Adipocyte (in vitro differentiated cells): ENCODE results near the gene PCK2.
"Not testable (repeated sequence)": the region's sequence is repeated elsewhere in the genome, so short reads cannot be mapped to it uniquely, and the experiment has no call there.

Experiments
- DNase-seq: peaks from one replicate; pipeline ENCODE4 v3.0.0-alpha.2; 2015; ENCODE audit warnings: low read depth
- H3K27me3 ChIP-seq: replicated peaks from 2 replicates; pipeline ENCODE4 v1.7.0; 2013; ENCODE audit warnings: mild to moderate bottlenecking, low read length, moderate library complexity; ENCODE audit not compliant: control insufficient read depth, insufficient read depth
- H3K36me3 ChIP-seq: 2 replicates; pipeline ENCODE4 v1.7.0; 2013; ENCODE audit warnings: low read length, mild to moderate bottlenecking, moderate library complexity; ENCODE audit not compliant: control insufficient read depth, insufficient read depth, severe bottlenecking
- H3K4me1 ChIP-seq: 2 replicates; pipeline ENCODE4 v1.7.0; 2013; ENCODE audit warnings: mild to moderate bottlenecking, low read length, moderate library complexity; ENCODE audit not compliant: control insufficient read depth, insufficient read depth
- H3K4me3 ChIP-seq: 2 replicates; pipeline ENCODE4 v1.7.0; 2013; ENCODE audit warnings: mild to moderate bottlenecking, low read length, moderate library complexity
- H3K9ac ChIP-seq: 2 replicates; pipeline ENCODE4 v1.7.0; 2013; ENCODE audit warnings: mild to moderate bottlenecking, low read length, moderate library complexity
- H3K9me3 ChIP-seq: 2 replicates; pipeline ENCODE4 v1.7.0; 2013; ENCODE audit warnings: mild to moderate bottlenecking, low read length, moderate library complexity; ENCODE audit not compliant: control insufficient read depth

The PCK2 gene

GRCh38 chr14:24093901-24094840, at the start of gene PCK2:
PCK2 (plus strand) TSS chr14:24094311; CDS start chr14:24094406, 95 bp downstream.
- Histone ChIP-seq H3K9me3 (no peaks in the 10 kb centered on the region), H3K4me3 (peak within 1 kb of the TSS; percentile 91), H3K4me1 (peaks cover 28% of the 10 kb centered on the region), H3K36me3 (peaks cover 13% of the 10 kb centered on the region), H3K9ac (peak within 1 kb of the TSS; percentile 94), H3K27me3 (no peaks in the 10 kb centered on the region)
- DNase-seq: peak; percentile 96

GRCh38 chr14:24049002-24049401, 45.1 kb upstream of the PCK2 start:
- not testable (repeated sequence) for H3K9ac ChIP-seq, DNase-seq, H3K9me3 ChIP-seq, H3K4me3 ChIP-seq, H3K36me3 ChIP-seq
- H3K27me3 ChIP-seq: peaks cover 30% of the 10 kb centered on the region
- peaks cover 10% of the 10 kb centered on the region for H3K4me1 ChIP-seq

DNA sequence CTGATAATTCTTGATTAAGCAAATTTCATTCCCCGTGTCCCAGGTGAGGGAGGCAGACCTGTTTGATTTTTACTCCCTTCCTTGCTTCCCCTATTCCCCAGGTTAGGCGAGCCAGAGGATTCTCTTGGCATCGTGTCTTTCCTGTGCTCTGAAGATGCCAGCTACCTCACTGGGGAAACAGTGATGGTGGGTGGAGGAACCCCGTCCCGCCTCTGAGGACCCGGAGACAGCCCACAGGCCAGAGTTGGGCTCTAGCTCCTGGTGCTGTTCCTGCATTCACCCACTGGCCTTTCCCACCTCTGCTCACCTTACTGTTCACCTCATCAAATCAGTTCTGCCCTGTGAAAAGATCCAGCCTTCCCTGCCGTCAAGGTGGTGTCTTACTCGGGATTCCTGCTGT, 43.4 kb upstream of the PCK2 start:
- H3K9ac ChIP-seq, H3K4me3 ChIP-seq, H3K9me3 ChIP-seq, H3K36me3 ChIP-seq, DNase-seq: not testable (repeated sequence)
- Histone ChIP-seq H3K4me1 (peaks cover 10% of the 10 kb centered on the region), H3K27me3 (peaks cover 41% of the 10 kb centered on the region)

DNA sequence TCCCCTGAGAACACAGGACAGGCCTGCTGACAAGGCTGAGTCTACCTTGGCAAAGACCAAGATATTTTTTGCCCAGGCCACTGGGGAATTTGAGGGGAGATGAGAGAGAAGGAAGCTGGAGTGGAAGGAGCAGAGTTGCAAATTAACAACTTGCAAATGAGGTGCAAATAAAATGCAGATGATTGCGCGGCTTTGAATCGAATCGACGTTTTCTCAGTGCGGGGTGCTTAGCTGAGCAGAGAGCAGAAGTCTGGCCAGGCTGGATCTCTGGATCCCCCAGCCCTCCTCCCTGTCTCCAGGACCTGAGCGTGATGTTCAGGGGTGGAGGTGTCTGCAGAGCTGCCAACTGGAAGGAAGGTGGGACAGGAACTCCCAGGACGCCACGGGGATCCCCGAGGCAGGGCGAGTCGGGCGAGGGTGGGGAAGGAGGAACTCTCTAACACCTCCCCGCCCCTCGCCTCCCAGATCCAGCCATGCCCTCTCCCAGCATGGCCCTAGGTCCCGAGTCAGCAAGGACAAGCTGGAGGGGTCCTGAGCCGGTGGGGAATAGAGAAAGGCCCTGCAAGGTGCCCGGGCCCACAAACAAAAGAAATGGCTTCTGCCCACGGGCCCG, 42.8 kb upstream of the PCK2 start:
- H3K36me3 ChIP-seq: no peaks in the 10 kb centered on the region
- DNase-seq: no peak
- peak overlapping the region; percentile 78 for H3K4me3 ChIP-seq
- peaks cover 45% of the 10 kb centered on the region for H3K27me3 ChIP-seq
- peak overlapping the region; percentile 69 for H3K9ac ChIP-seq
- peaks cover 10% of the 10 kb centered on the region for H3K4me1 ChIP-seq
- H3K9me3 ChIP-seq: no peaks in the 10 kb centered on the region

GRCh38 chr14:24051789-24052655, 42.1 kb upstream of the PCK2 start, which contains the start of gene CARMIL3:
CARMIL3 (plus strand) TSS chr14:24052009; CDS start chr14:24052154, 145 bp downstream.
- Histone ChIP-seq H3K4me1 (peaks cover 10% of the 10 kb centered on the region), H3K27me3 (peaks cover 52% of the 10 kb centered on the region), H3K4me3 (peak within 1 kb of the TSS; percentile 78), H3K36me3 (no peaks in the 10 kb centered on the region), H3K9me3 (no peaks in the 10 kb centered on the region), H3K9ac (peak within 1 kb of the TSS; percentile 69)
- DNase-seq: peak; percentile 87

- Histone ChIP-seq H3K27me3 (peaks cover 54% of the 10 kb centered on the region), H3K4me1 (peaks cover 10% of the 10 kb centered on the region), H3K9me3 (no peaks in the 10 kb centered on the region), H3K4me3 (peak overlapping the region; percentile 78), H3K36me3 (no peaks in the 10 kb centered on the region), H3K9ac (no peak overlapping the region)
- no peak for DNase-seq
Observed at GRCh38 chr14:24052656-24053547, 41.2 kb upstream of the PCK2 start.

DNA sequence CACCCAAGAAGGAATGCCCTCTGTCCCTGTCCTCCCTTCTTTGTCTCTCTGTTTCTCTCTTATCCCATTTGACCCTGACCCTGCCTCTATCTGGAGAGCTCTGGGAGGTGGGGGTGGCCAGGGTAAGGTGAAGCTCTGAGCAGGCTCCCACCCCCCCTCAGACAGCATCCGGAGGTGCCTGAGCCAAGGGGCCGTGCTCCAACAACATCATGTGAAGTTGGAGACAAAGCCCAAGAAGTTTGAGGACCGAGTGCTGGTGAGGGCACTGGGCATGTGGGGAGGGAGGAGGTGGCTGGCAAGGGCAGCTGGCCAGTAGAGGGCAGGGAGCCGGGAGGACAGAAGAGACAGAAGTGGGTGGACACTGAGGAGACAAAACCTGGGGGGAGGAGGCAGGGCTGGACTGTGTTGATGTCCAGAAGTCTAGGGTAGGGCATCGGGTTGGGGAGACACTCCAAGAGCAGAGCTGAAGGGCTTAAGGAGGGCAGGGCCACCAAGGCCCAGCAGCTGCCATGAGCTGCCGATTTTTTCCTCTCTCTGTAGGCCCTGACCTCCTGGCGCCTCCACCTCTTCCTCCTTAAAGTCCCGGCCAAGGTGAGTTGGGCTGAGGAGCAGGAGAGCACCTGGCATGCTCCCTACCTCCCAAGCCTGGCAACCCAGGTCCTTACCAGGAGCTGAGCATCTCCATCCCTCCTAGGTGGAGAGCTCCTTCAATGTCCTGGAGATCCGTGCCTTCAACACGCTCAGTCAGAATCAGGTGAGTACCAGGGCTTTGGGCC, 40.4 kb upstream of the PCK2 start:
- DNase-seq: no peak
- no peaks in the 10 kb centered on the region for H3K9me3 ChIP-seq
- no peak overlapping the region for H3K4me3 ChIP-seq
- no peaks in the 10 kb centered on the region for H3K36me3 ChIP-seq
- peaks cover 10% of the 10 kb centered on the region for H3K4me1 ChIP-seq
- H3K27me3 ChIP-seq: peaks cover 57% of the 10 kb centered on the region
- H3K9ac ChIP-seq: no peak overlapping the region

DNA sequence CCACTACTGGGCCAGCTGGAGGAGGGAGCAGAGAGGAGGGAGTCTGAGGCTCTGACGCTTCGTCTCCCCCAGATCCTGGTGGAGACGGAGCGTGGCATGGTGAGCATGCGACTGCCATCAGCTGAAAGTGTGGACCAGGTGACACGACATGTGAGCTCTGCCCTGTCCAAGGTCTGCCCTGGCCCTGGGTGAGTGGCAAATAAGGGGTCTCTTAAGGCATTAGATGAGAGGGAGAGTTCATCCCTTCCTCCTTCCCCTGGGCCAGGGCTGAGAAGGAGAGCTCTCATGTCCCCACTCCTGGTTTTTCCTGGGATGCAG, 39.8 kb upstream of the PCK2 start:
- H3K27me3 ChIP-seq: peaks cover 57% of the 10 kb centered on the region
- H3K4me1 ChIP-seq: peaks cover 10% of the 10 kb centered on the region
- H3K9ac ChIP-seq: no peak overlapping the region
- H3K36me3 ChIP-seq: no peaks in the 10 kb centered on the region
- H3K4me3 ChIP-seq: no peak overlapping the region
- H3K9me3 ChIP-seq: no peaks in the 10 kb centered on the region
- DNase-seq: no peak

GRCh38 chr14:24054646-24055045, 39.5 kb upstream of the PCK2 start:
- Histone ChIP-seq H3K4me1 (peaks cover 10% of the 10 kb centered on the region), H3K36me3 (no peaks in the 10 kb centered on the region), H3K27me3 (peaks cover 57% of the 10 kb centered on the region), H3K9ac (no peak overlapping the region), H3K9me3 (no peaks in the 10 kb centered on the region), H3K4me3 (no peak overlapping the region)
- DNase-seq: no peak
